GM12872 (cell line): ENCODE results near the gene UBAC1.

Source experiments
- CTCF ChIP-seq: IDR thresholded peaks from 3 replicates; pipeline ENCODE4 v1.5.1; 2011; ENCODE audit warnings: low read depth, mild to moderate bottlenecking, low read length, moderate library complexity; ENCODE audit not compliant: insufficient read depth

UBAC1 gene

DNA sequence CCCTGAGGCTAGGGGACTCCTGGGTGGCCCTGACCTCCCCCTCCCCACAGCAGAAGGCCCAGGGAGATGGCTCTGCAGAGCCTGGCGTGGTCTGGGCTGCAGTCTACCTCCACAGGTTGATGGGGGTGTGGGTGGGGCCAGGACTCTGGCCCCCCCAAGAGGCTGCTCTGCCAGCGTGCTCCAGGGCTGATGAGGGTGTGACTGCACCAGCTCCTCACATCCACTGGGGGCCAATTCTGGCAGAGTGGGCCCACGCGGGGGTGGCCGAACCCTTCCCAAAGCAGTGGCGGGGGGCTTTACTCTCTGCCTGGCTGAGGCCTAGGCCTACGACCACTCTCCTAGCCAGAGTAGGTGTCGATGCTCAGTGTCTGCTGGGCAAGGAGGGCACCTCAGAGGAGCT is 28.0 kb upstream of the UBAC1 start:
- TF ChIP-seq CTCF, result 0 out of 3 replicates have a peak, but pooled peaks have one; percentile 7

DNA sequence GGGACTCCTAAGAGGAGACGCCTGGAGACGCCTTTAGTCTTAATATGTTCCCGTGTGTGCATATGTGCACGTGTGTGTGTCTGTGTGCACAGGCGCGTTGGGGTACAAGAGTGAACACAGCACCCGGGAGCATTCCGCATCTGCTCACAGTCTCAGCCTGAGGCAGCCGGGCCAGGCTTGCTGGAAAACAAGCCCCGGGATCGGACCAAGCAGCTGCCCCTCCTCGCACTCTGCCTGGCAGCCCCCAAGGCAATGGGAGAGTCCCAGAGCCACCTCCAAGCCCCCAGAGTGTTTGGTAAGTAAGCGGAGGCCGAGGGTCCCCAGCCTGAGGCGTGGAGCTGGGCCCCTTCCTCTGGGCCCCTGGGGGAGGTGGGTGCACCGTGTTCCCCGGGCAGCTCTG is 27.3 kb upstream of the UBAC1 start:
- TF ChIP-seq CTCF, result no peak

DNA sequence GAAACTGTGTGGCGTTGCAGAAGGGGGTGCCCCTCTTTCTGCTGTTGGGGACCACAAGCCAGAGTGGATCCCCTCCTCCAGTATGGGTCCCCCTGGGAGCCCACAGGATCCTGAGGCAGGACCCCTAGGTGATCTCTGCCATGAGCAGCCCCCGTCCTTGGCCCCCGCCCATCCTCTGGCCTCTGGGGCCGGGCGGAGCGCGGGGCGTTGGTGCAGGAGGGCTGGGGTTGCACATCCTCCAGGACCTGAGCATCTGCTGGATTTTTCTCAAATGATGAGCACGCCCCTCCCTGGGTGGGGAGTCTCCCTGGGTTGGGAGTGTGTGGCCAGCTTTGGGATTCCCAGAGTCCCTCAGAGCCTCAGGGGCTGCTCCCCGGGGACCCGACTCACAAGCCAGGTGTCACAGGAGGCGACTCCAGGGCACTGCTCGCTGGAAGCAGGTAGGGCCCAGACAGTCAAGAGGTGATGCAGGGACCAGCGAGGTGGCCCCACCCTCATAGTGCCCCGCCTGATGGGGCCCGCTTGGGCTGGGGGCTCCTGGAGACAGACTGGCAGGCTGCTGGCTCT is 26.7 kb upstream of the UBAC1 start:
- no peak for TF ChIP-seq CTCF

- TF ChIP-seq CTCF, result no peak
Observed at GRCh38 chr9:135986605-135987004, 25.4 kb upstream of the UBAC1 start.

DNA sequence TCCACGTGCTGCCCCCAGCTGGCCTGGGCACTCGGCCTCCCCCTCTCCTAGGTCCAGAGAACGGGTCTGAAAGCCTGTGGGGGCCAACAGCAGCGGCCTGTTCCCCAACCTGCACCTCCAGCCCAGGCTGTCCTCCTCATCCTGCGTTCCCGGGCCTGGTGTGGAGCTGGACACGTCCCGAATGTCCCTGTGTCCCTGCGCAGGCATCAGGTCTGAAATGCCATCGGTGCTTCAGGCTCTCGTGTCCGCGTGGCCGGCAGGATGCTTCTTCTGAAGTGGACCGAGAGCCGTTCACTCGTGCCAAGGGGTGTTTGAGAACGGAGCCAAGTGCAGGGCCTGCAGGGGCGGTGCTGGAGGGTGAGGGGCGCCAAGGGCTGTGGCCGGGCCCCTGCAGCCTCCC is 24.7 kb upstream of the UBAC1 start:
- no peak for TF ChIP-seq CTCF

DNA sequence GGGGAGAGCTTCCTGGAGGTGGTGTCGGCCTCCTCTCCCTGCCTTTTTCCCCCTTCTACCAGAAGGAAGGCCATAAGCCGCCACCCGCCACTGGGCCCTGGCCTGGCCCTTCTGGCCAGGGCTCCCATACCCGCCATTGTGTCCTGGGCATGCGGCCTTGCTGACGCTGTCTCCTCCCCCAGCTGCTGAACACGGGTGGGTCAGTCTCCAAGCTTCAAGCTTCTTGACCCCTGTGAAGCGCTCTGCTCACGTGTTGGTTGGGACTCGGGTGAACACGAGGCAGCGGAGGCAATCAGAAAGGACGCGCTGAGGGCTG is 24.2 kb upstream of the UBAC1 start:
- no peak for TF ChIP-seq CTCF

DNA sequence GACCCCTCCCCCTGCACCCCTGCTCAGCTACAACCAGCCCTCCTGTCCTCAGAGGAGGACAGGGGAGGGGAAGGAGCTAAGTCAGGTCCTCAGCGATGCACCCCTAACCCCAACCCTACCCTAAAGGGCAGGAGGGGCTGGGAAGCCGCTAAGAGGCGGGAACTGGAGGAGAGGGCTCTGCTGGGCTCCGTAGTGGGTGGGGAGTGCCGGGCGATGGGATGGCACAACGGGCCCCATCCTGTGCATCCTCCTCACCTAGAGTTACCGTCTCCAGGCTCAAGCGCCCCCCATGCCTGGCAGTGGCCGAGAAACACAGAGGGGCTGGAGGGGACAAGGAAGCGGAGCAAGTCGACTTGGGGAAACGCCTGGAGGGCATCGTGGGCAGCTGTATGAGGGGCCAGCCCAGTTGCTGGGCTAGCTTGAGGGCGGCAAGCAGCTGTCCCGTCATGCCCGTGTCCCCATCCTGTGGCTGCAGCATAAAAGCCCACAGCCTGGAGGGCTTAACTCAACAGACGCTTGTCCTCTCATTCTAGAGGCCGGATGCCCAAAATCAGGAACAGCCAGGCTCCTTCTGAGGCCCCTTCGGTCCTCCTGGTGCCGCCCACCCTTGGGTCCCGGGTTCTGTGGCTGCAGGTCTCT is 23.0 kb upstream of the UBAC1 start:
- TF ChIP-seq CTCF, result no peak
